Trophoblast cell (in vitro differentiated cells and primary cell): Measurements from ENCODE around the gene RPS16.
A peak's percentile ranks its signal among the peaks of the same experiment; 100 is the strongest.

Source experiments
- DNase-seq, 2 donors: peaks; one replicate each; pipeline ENCODE4 v3.0.0-alpha.2; 2016
- H2AFZ ChIP-seq: 2 replicates; pipeline ENCODE4 v1.6.1; 2013; ENCODE audit warnings: low read length, moderate library complexity, mild to moderate bottlenecking; ENCODE audit not compliant: insufficient read depth, poor library complexity
- H2AK5ac ChIP-seq: 2 replicates; pipeline ENCODE4 v1.6.1; 2013; ENCODE audit warnings: mild to moderate bottlenecking, low read length
- H2BK120ac ChIP-seq: 2 replicates; pipeline ENCODE4 v1.6.1; 2013; ENCODE audit warnings: low read length, mild to moderate bottlenecking, moderate library complexity; ENCODE audit not compliant: insufficient read depth, poor library complexity
- H2BK12ac ChIP-seq: 2 replicates; pipeline ENCODE4 v1.6.1; 2013; ENCODE audit warnings: mild to moderate bottlenecking, low read length, moderate library complexity
- H2BK5ac ChIP-seq: 2 replicates; pipeline ENCODE4 v1.6.1; 2013; ENCODE audit warnings: low read length, low read depth, moderate library complexity, mild to moderate bottlenecking; ENCODE audit not compliant: poor library complexity
- H3K14ac ChIP-seq: 2 replicates; pipeline ENCODE4 v1.6.1; 2013; ENCODE audit warnings: mild to moderate bottlenecking, low read length
- H3K18ac ChIP-seq: 2 replicates; pipeline ENCODE4 v1.6.1; 2013; ENCODE audit warnings: mild to moderate bottlenecking, low read length
- H3K23ac ChIP-seq: 2 replicates; pipeline ENCODE4 v1.6.1; 2013; ENCODE audit warnings: low read length
- H3K27ac ChIP-seq: 2 replicates; pipeline ENCODE4 v1.5.1; 2013; ENCODE audit warnings: low read depth, mild to moderate bottlenecking, inconsistent platforms, low read length, moderate library complexity
- H3K27me3 ChIP-seq: 2 replicates; pipeline ENCODE4 v1.6.1; 2013; ENCODE audit warnings: inconsistent platforms, mild to moderate bottlenecking, low read length, moderate library complexity; ENCODE audit not compliant: insufficient read depth
- H3K36me3 ChIP-seq, 2 experiments: 1 replicate in 1 of 2; 2 replicates in 1 of 2; pipeline ENCODE4 v1.6.1; 2013; ENCODE audit warnings: low read length in 2 of 2, mild to moderate bottlenecking in 2 of 2, moderate library complexity in 1 of 2; ENCODE audit not compliant: insufficient read depth in 2 of 2, control insufficient read depth in 1 of 2
- H3K4ac ChIP-seq: 2 replicates; pipeline ENCODE4 v1.6.1; 2013; ENCODE audit warnings: low read depth, mild to moderate bottlenecking, low read length, moderate library complexity
- H3K4me1 ChIP-seq, 2 experiments: 1 replicate in 1 of 2; 2 replicates in 1 of 2; pipeline ENCODE4 v1.6.1; 2013; ENCODE audit warnings: low read length in 2 of 2, mild to moderate bottlenecking in 2 of 2, moderate library complexity in 1 of 2; ENCODE audit not compliant: insufficient read depth in 2 of 2, control insufficient read depth in 1 of 2
- H3K4me2 ChIP-seq: 2 replicates; pipeline ENCODE4 v1.6.1; 2013; ENCODE audit warnings: inconsistent platforms, mild to moderate bottlenecking, low read length, moderate library complexity
- H3K4me3 ChIP-seq: 2 replicates; pipeline ENCODE4 v1.5.1; 2013; ENCODE audit warnings: mild to moderate bottlenecking, low read depth, low read length, inconsistent platforms
- H3K79me1 ChIP-seq: one replicate; pipeline ENCODE4 v1.6.1; 2013; ENCODE audit warnings: low read length
- H3K79me2 ChIP-seq: 2 replicates; pipeline ENCODE4 v1.6.1; 2013; ENCODE audit warnings: low read length, mild to moderate bottlenecking; ENCODE audit not compliant: control insufficient read depth, insufficient read depth, poor library complexity
- H3K9ac ChIP-seq: 2 replicates; pipeline ENCODE4 v1.6.1; 2013; ENCODE audit warnings: mild to moderate bottlenecking, low read length
- H3K9me3 ChIP-seq: 2 replicates; pipeline ENCODE4 v1.6.1; 2013; ENCODE audit warnings: low read depth, mild to moderate bottlenecking, control low read depth, inconsistent platforms, low read length; ENCODE audit not compliant: insufficient read depth
- H4K12ac ChIP-seq: 2 replicates; pipeline ENCODE4 v1.6.1; 2013; ENCODE audit warnings: low read depth, mild to moderate bottlenecking, low read length, moderate library complexity
- H4K8ac ChIP-seq: 2 replicates; pipeline ENCODE4 v1.6.1; 2013; ENCODE audit warnings: low read depth, mild to moderate bottlenecking, low read length, moderate library complexity
- H4K91ac ChIP-seq: one replicate; pipeline ENCODE4 v1.6.1; 2013; ENCODE audit warnings: low read depth, mild to moderate bottlenecking, low read length, moderate library complexity
- WGBS: extraction: QIAGEN DNeasy Blood & Tissue Kit; methylation state at CpG from one replicate; pipeline ENCODE4 v1.1.7; 2013; ENCODE audit warnings: missing lambda C conversion rate; ENCODE audit not compliant: insufficient read length, insufficient coverage; ENCODE audit errors: extremely low coverage; 5-methylcytosine and 5-hydroxymethylcytosine counted together

Gene RPS16

DNA sequence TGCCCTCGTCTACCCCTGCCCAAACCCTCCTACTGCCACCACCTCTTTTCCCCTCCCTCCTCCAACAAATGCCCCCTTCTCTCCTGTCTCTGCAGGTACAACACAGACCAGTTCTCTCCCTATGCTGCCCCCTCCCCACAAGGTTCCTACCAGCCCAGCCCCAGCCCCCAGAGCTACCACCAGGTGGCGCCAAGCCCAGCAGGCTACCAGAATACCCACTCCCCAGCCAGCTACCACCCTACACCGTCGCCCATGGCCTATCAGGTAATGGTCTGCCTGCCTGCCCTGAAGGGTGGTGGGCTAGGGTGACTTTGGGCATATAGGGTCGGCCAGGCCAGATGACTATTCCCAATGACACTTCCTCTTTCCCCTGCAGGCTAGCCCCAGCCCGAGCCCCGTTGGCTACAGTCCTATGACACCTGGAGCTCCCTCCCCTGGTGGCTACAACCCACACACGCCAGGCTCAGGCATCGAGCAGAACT, 38.4 kb upstream of the RPS16 start:
- H3K79me1 ChIP-seq = no peaks in the 10 kb centered on the region
- no peak overlapping the region for H2BK5ac ChIP-seq
- no peak overlapping the region for H4K91ac ChIP-seq
- no peak overlapping the region for H4K8ac ChIP-seq
- WGBS = no CpG with 5 or more reads among the region's 9 CpGs
- no peak overlapping the region for H3K4me3 ChIP-seq
- H2AK5ac ChIP-seq = no peak overlapping the region
- H3K27ac ChIP-seq = no peak overlapping the region
- no peak overlapping the region for H3K23ac ChIP-seq
- H3K18ac ChIP-seq = no peak overlapping the region
- no peaks in the 10 kb centered on the region for H3K4me1 ChIP-seq
- no peaks in the 10 kb centered on the region for H3K79me2 ChIP-seq
- H3K9ac ChIP-seq = no peak overlapping the region
- no peak overlapping the region for H4K12ac ChIP-seq
- no peaks in the 10 kb centered on the region for H3K27me3 ChIP-seq
- H3K4ac ChIP-seq = no peak overlapping the region
- peaks cover 73% of the 10 kb centered on the region in 2 experiments for H3K36me3 ChIP-seq
- no peaks in the 10 kb centered on the region for H3K9me3 ChIP-seq
- peak; percentile 26 to 56 for DNase-seq
- no peak overlapping the region for H3K14ac ChIP-seq
- H2BK12ac ChIP-seq = no peak overlapping the region
- no peak overlapping the region for H2AFZ ChIP-seq
- H2BK120ac ChIP-seq = no peak overlapping the region
- no peak overlapping the region for H3K4me2 ChIP-seq

DNA sequence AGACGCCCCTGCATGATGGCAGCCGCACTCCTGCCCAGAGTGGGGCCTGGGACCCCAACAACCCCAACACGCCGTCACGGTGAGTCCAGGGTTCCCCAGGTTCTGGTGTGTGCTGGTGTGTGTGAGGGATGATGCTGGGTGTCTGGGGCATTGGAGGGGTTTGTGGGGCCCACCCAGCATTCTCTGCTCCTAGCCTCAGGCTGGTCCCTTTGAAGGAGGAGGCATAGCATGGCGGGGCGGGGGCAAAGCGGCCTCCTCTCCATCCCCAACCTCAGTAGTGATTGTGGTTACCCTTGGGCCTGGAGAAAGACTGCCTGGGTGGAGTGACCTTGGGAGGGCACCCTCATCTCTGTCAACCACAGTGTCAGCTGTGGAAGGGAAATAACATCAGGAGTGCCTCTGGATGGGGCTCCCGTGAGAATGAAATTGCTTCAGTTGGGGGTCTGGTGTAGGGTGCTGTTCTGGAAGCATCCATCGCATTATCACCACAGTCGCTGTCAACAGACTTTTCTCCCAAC, 37.8 kb upstream of the RPS16 start:
- H2BK5ac ChIP-seq = no peak overlapping the region
- no peak overlapping the region for H3K4ac ChIP-seq
- no peaks in the 10 kb centered on the region for H3K79me2 ChIP-seq
- no peak overlapping the region for H3K27ac ChIP-seq
- H4K12ac ChIP-seq = peak overlapping the region; percentile 16
- no peak overlapping the region for H4K8ac ChIP-seq
- no CpG with 5 or more reads among the region's 11 CpGs for WGBS
- H2AK5ac ChIP-seq = no peak overlapping the region
- H3K23ac ChIP-seq = no peak overlapping the region
- H3K9me3 ChIP-seq = no peaks in the 10 kb centered on the region
- H3K4me1 ChIP-seq = no peaks in the 10 kb centered on the region
- no peaks in the 10 kb centered on the region for H3K27me3 ChIP-seq
- H3K79me1 ChIP-seq = no peaks in the 10 kb centered on the region
- no peak overlapping the region for H4K91ac ChIP-seq
- no peak overlapping the region for H3K18ac ChIP-seq
- H3K4me3 ChIP-seq = no peak overlapping the region
- H2AFZ ChIP-seq = no peak overlapping the region
- H3K4me2 ChIP-seq = no peak overlapping the region
- no peak overlapping the region for H3K9ac ChIP-seq
- DNase-seq = no peak
- no peak overlapping the region for H2BK120ac ChIP-seq
- H2BK12ac ChIP-seq = no peak overlapping the region
- no peak overlapping the region for H3K14ac ChIP-seq
- H3K36me3 ChIP-seq = peaks cover 80% of the 10 kb centered on the region in 2 experiments

DNA sequence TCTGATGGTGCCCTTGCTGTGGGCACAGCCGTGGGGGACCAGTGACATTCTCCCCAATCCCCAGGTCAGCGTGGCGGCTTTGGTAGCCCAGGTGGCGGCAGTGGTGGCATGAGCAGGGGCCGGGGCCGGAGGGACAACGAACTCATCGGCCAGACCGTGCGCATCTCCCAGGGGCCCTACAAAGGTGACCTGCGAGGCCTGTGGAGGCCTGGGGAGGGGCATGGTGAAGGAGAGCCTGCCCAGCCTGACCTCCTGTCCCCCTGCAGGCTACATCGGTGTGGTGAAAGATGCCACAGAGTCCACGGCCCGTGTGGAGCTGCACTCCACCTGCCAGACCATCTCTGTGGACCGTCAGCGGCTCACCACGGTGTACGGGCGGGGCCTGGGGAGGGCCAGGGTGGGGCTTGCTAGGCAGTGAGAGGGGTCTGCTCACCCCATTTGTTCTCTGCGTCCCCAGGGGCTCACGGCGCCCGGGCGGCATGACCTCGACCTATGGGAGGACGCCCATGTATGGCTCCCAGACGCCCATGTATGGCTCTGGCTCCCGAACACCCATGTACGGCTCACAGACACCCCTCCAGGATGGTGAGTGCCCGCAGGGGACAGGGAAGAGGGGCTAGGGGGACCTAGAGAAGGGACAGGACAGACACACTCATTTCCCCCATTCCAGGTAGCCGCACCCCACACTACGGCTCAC, 37.1 kb upstream of the RPS16 start:
- no CpG with 5 or more reads among the region's 32 CpGs for WGBS
- no peaks in the 10 kb centered on the region for H3K79me1 ChIP-seq
- no peak overlapping the region for H2AK5ac ChIP-seq

DNA sequence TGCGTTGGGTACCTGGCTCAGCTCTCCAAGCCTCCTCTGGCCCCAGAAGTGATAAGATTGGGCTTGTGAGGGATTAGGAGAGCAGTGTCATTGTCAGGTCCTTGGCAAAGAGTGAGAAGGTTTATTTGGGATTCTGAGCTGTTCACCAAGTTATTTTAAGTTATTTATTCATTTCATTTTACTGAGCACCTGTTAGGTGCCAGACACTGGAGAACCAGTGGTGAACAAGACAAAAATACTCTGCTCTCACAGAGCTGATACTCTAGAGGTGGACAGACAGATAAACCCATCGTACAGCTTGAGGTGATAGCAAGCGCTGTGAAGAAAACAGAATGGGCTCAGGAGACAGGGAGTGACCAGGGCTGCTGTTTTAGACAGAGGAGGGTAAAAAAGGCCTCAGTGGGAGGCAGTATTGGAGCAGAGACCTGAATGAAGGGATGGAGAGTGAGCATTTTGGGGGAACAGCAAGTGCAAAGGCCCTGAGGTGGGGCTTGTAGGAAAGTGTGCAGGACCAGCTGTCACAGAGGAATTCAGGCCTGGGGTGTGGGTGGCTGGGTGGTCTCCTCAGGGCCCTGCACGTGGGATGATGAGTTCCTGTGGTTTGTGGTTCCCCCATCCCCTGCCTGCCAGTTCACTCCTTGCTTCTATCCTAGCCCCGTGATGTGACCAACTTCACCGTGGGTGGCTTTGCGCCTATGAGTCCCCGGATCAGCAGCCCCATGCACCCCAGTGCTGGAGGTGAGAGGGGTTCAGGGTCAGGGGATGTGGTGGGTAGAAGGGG, 36.2 kb upstream of the RPS16 start:
- H4K8ac ChIP-seq = no peak overlapping the region
- DNase-seq = no peak

More for the DNA sequence above, 37.1 kb upstream of the RPS16 start:
- no peak overlapping the region for H4K8ac ChIP-seq
- H3K79me2 ChIP-seq = no peaks in the 10 kb centered on the region
- DNase-seq = no peak
- H3K9me3 ChIP-seq = no peaks in the 10 kb centered on the region
- no peak overlapping the region for H3K9ac ChIP-seq
- H3K27me3 ChIP-seq = no peaks in the 10 kb centered on the region
- peak overlapping the region; percentile 16 for H4K12ac ChIP-seq
- H3K4me1 ChIP-seq = no peaks in the 10 kb centered on the region
- no peak overlapping the region for H2BK120ac ChIP-seq
- H3K36me3 ChIP-seq = peaks cover 85 to 86% of the 10 kb centered on the region in 2 experiments
- no peak overlapping the region for H4K91ac ChIP-seq
- no peak overlapping the region for H3K4ac ChIP-seq
- H2AFZ ChIP-seq = no peak overlapping the region
- H3K27ac ChIP-seq = no peak overlapping the region
- H3K14ac ChIP-seq = no peak overlapping the region
- no peak overlapping the region for H2BK5ac ChIP-seq
- H3K18ac ChIP-seq = no peak overlapping the region
- H2BK12ac ChIP-seq = no peak overlapping the region
- no peak overlapping the region for H3K4me3 ChIP-seq
- H3K4me2 ChIP-seq = no peak overlapping the region
- H3K23ac ChIP-seq = no peak overlapping the region

More for the DNA sequence above, 36.2 kb upstream of the RPS16 start:
- Histone ChIP-seq H3K4me3 (no peak overlapping the region), H3K4me1 (no peaks in the 10 kb centered on the region), H3K4ac (no peak overlapping the region), H4K91ac (no peak overlapping the region), H2BK120ac (no peak overlapping the region), H4K12ac (no peak overlapping the region), H3K9ac (no peak overlapping the region), H2BK5ac (no peak overlapping the region), H3K79me2 (no peaks in the 10 kb centered on the region), H3K36me3 (peaks cover 93 to 95% of the 10 kb centered on the region in 2 experiments), H3K23ac (no peak overlapping the region), H3K79me1 (no peaks in the 10 kb centered on the region), H2BK12ac (no peak overlapping the region), H2AFZ (no peak overlapping the region), H3K27ac (no peak overlapping the region), H2AK5ac (no peak overlapping the region), H3K18ac (no peak overlapping the region), H3K14ac (no peak overlapping the region), H3K27me3 (no peaks in the 10 kb centered on the region), H3K4me2 (no peak overlapping the region), H3K9me3 (no peaks in the 10 kb centered on the region)
- no CpG with 5 or more reads among the region's 8 CpGs for WGBS
